ENCODE data around the gene DHCR7.

DHCR7 gene, protein sequence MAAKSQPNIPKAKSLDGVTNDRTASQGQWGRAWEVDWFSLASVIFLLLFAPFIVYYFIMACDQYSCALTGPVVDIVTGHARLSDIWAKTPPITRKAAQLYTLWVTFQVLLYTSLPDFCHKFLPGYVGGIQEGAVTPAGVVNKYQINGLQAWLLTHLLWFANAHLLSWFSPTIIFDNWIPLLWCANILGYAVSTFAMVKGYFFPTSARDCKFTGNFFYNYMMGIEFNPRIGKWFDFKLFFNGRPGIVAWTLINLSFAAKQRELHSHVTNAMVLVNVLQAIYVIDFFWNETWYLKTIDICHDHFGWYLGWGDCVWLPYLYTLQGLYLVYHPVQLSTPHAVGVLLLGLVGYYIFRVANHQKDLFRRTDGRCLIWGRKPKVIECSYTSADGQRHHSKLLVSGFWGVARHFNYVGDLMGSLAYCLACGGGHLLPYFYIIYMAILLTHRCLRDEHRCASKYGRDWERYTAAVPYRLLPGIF

DNA sequence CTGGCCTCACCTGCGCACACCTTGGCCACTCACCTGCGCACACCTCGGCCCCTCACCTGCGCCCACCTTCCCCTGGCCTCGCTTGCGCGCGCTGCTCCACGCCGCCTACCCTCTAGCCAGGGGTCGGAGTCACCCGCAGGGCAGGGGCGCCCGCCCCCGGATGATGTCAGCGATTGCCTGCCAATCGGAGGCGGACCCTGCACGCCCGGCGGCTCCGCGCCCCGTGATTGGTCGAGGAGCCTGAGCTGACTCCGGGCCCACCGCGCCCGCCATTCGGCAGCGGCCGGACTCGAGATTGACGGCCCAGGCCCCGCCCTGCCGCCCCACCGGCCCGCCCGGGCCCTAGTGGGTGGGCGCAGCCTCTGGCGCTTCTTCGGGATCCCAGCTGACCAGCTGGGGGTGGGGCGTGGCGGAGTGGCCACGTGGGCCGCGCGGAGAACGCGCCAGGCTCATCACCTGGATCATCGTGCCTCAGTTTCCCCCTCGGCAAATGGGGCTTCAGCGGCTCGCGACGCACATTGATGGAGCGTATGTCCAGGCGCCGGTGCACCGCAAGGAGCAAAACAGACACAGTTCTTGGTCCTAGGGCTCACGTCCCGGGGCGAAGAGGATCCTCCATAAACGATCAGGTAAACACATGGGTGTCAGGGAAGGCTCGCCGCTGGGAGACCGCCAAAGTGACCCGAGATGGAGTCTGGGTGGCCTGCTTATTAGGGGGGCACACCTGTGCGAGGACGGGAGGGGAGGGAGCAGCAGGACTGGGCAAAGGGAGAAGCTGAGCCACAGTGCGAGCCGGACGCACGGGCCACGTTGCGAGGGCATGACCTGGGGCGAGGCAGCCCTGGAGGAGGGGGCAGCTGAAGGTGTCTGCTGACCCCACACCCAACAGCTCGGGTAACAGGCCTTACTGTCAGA is at the start of gene DHCR7:
TSS of gene DHCR7 (minus strand) at position 137 of the 915 bp plus-strand sequence. CDS start 3,441 bp downstream, outside the sequence.
- peak; percentile 94 to 96 for DNase-seq

GRCh38 chr11:71496421-71496820 is 48.2 kb upstream of the DHCR7 start:
- DNase-seq, result no peak

DNA sequence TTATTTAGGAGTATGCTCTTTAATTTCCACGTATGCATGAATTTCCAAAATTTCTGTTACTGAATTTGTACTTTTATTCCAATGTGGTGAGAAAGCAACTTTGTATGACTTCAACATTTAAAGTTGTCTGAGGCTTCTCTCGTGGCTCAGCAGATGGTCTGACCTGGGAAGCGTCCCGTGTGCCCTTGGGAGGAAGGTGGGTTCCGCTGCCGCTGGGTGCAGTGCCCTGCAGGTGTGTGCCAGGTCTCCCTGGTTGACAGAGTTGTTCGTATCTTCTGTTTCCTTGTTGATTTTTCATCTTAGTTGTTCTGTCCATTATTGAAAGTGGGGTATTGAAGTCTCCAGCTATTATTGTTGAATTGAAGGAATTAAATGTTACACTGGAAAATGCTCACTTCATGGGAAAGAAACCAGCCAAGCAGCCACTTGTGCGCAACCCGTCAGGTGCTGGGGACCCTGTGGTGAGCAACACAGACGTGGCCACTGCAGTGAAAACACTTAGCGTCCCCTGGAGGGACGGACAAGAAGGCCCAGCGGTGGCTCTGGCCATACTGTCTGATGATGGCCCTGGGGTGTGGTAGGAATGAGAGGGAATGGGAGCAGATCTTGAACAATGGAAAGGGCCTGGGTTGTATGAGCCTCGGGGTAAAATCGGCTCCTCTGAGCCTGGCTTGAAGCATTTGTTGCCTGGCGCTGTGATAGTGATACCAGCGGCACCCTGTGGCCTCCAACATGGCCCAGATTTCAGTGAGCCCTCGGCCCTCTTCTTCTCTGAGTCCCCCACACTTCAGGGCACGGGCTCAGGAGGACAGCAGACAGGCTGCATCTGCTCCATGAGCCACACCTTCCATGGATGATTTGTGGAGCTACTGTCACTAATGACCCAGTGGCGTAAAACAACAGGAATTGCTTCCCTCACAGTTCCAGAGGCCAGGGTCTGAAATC is 47.4 kb upstream of the DHCR7 start:
- no peak for DNase-seq

DNA sequence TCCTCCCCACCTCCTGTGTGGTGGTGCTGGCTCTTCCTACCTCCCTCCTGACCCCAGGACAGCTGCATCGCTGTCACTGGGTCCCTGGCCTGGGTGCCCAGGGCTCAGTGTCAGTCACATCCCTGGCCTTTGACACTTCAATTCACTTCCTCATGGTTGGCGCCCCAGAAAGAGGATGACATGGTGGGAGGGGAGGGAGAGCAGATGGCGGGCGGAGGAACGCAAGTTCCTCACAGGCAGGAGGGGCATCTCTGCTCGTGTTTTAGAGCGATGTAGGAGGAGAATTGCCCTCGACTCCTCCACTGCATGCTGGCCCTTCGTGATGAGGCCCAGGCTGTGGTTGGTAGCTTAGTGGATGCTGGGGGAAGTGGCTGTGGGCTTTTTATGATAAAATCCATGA is 43.7 kb upstream of the DHCR7 start:
- DNase-seq, result peak in 1 of 2 donors; percentile 9

DNA sequence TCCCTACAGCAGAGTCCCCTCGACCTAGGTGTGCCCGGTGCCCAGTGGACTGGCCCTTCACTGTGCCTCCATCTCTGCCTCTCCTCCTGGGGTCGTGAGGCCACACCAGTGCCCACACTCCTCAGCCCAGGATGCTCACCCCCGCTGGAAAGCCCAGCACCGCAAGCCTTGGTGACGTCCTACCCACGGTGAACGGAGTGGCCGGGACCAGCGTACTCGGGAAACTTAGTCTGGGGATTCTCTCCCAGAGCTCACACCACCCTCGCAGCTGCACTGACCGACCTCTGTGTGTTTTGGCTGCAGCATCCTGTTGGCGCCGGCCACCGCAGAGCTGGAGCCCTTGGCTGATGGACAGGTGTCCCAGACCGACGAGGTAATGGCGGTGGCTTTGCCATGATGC is 43.3 kb upstream of the DHCR7 start:
- no peak for DNase-seq

GRCh38 chr11:71490731-71491390 is 42.7 kb upstream of the DHCR7 start:
- no peak for DNase-seq

DNA sequence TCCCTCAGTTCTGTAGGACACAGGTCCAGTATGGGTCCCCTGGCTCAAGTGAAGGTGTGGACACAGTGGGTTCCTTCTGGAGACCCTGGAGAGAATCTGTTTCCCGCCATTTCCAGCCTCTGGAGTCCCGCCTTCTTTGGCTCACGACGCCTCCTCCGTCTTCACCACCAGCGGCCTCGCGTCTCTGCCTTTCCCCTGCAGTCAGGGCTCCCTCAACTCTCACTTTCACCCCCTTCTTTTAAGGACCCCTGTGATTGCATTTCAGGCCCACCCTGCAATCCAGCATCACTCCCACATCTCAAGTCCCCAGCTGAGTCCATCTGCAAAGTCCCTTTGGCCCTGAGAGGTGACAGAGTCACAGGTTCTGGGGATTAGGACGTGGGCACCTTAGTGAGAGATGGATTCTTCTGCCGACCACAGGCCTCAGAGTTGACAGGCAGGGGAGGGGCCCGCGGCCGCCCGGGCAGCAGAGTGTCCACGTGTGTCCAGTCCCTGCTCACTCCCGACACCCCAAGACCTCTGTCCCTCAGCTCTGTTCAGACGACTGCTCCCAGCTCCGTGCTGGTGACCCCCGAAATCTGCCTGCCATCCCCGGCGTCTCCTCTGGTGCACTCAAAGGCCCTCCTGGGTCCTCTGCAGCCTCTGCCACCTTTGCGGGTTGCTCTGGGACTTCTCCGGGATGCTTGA is 42.0 kb upstream of the DHCR7 start:
- no peak for DNase-seq

DNA sequence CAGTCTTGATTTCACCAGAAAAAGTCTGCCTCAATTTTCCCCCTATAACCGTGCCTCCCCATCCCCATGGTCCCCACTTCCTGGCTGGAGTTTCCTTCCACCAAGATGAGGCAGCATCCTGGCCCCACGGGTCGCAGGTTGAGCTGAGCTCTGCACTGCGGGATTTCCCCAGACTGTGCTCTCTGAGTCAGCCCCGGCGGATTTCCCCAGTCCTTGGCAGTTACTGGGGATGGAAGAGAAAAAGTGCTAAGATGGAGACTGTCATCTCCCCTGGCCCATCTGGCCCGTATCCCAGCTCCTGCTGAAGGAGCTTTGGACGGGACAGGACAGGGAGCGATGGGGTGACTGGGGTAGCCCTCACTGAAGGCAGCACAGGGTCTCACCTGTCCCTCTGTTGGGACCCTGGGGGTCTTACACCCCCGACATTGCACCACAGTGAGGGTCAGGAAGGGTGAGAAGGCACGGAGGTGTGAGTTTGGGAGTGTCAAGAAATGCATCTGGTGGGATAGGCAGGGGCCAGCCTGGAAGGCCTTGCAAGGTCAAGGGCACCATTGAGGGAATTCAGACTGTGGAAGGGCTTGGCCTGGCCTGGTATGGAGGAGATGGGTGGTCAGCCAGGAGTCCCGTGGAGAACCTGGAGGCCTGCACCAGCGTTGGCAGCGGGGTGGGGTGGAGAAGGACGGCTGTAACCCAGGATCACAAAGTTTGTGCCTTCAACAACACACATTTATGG is 41.3 kb upstream of the DHCR7 start:
- DNase-seq, result peak; percentile 65 to 77

DNA sequence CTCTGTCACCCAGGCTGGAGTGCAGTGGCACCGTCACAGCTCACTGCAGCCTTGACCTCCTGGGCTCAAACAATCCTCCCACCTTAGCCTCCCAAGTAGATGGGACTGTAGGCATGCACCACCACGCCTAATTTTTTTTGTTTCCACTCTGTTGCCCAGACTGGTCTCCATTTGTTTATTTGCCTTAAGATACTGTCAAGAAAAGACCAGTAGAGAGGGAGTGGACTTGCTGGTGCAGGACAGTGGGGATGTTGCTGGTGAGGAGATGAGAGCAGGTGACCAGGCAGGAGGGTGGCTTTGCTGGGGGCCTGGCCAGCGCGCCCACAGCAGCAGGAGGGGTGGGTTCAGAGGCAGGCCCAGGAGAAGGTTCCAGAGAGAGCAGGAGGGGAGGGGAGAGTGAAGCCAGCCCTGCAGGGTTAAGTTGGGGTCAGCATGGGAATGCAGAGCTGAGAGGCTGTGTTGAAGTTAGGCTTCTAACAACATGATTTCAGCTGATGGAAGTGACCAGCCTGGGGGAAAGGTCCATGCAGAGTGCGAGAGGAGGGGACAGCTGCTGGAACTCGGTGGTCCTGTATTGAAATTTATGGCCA is 40.6 kb upstream of the DHCR7 start:
- DNase-seq, result no peak

DNA sequence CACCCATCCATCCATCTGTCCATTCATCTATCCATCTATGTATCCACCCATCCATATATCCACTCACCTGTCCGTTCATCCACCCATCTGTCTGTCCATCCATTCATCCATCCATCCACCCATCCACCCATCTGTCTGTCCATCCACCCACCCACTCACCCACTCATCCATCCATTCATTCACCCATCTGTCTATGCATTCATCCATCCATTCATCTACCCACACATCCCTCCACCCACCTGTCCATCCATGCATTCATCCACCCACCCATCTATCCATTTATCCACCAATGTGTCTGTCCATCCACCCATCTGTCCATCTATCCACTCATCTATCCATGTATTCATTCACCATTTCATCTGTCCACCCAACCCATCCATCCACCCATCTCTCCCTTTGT is 38.1 kb upstream of the DHCR7 start:
- DNase-seq, result no peak

DNA sequence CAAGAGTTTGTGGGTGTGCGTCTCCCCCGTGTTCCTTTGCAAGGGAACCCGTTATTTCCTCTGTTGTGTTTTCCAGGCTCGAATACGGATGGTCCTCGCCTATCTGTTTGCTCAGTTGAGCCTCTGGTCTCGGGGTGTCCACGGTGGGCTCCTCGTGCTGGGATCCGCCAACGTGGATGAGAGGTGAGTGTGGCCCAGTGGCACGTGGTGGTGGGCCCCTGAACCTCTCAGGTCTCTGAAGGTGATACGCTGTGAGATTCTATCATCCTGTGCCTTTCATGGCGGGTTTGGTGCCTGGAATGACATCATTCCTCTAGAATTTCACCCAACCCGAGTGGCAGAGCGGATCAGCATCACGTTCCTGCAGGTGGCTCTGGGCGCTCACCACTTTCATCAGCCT is 37.3 kb upstream of the DHCR7 start:
- no peak for DNase-seq

- DNase-seq, result no peak
Measured at GRCh38 chr11:71485063-71485399, 36.8 kb upstream of the DHCR7 start.

GRCh38 chr11:71484248-71485062 is 36.3 kb upstream of the DHCR7 start:
- DNase-seq, result no peak

DNA sequence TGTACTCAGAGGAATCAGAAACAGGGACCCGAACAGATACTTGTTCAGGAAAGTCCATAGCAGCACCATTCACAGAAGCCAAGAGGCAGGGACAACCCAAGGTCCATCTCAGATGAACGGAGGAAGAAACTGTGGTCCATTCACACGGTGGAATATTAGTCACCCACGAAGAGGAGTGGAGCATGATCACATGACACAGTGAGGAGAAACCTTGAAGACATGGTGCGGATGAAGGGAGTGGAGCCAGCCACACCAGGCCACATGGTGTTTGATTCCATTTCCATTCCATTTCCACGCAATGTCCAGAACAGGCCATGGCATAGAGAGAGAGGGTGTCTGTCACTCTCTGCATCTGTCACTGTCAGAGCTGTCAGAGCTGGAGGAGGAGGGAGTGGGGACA is 35.5 kb upstream of the DHCR7 start:
- no peak for DNase-seq

DNA sequence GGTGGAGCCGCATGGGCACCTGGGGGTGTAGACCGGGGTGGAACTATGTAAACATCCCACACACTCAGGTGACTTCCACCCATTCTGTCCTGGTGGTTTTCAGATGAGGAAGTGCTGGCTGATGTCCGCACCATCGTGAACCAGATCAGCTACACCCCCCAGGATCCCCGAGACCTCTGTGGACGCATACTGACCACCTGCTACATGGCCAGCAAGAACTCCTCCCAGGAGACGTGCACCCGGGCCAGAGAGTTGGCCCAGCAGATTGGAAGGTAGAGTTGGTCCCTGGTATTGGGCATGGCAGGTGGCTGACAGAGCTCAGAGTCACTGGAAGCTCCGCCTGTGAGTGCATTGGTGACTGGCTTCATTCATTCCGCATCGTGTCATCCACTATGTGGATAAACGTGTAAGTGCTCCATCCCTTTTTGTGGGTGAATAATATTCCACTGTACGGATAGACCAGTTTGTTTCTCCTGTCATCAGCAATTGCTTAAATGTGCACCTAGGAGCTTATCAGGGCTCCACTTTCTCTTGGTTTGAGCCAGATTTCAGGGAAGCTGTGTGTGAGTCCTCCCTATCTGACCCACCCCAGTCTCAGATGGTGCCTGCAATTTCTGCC is 34.7 kb upstream of the DHCR7 start:
- no peak for DNase-seq

- no peak for DNase-seq
Measured at GRCh38 chr11:71482216-71482615, 34.0 kb upstream of the DHCR7 start.

- DNase-seq, result no peak
Measured at GRCh38 chr11:71481101-71481960, 33.1 kb upstream of the DHCR7 start.

- no peak for DNase-seq
Measured at GRCh38 chr11:71478528-71478840, 30.3 kb upstream of the DHCR7 start.

All from stimulated activated CD4-positive, alpha-beta T cell treated with anti-CD3 and anti-CD28 coated beads, Interleukin-2, amount 100 ng/mL, for 24 hours (primary cell).